Endothelial cell of umbilical vein (primary cell): ENCODE data around the gene ELOVL6. TPM values are rescaled to one million over a fixed set of nuclear protein-coding genes. Genes with fewer than 3 reads are reported as not detected.

Experiments
- BruUV-seq: library from RNA; stranded (reverse); fragments of 400-500 nt; replicated peaks from 2 replicates; lab custom pipeline; 2021; lab: Mats Ljungman, UMichigan
- CTCF ChIA-PET: fragments of 300-600, 350-600 bp; sonication (Branson Sonifier 250); formaldehyde crosslinking; loops from one replicate; lab custom pipeline; 2021; ENCODE audit warnings: antibody characterized with exemption, inconsistent platforms; lab: Charles Lee
- POLR2A ChIA-PET: fragments of 300-600, 350-600 bp; sonication (Branson Sonifier 250); formaldehyde crosslinking; loops from one replicate; lab custom pipeline; 2021; ENCODE audit warnings: antibody characterized with exemption, inconsistent platforms; lab: Charles Lee
- DNase-seq: peaks from one replicate; pipeline ENCODE4 v3.0.0-alpha.2; 2011; ENCODE audit warnings: low read depth, low spot score
- FAIRE-seq: peaks from 2 replicates; lab custom pipeline; 2011; peaks lifted over from hg19 to GRCh38; lab: Jason Lieb, UNC
- H2AFZ ChIP-seq: 2 replicates; pipeline ENCODE4 v1.6.0; 2012; ENCODE audit warnings: low read depth, low read length, control low read depth, inconsistent platforms
- H3K27ac ChIP-seq: 2 replicates; pipeline ENCODE4 v1.5.1; 2011; ENCODE audit warnings: low read depth, mild to moderate bottlenecking, control low read depth, low read length, moderate library complexity; ENCODE audit not compliant: insufficient read depth
- H3K27me3 ChIP-seq, 2 experiments: 2 replicates each; pipeline versions ENCODE4 v1.6.0 to v1.6.1; 2011; ENCODE audit warnings: low read length in 2 of 2, mixed read lengths in 1 of 2; ENCODE audit not compliant: control insufficient read depth in 2 of 2, insufficient read depth in 2 of 2
- H3K36me3 ChIP-seq, 2 experiments: 2 replicates in 1 of 2; 3 replicates in 1 of 2; pipeline ENCODE4 v1.5.1; 2011; ENCODE audit warnings: low read length in 2 of 2, mild to moderate bottlenecking in 1 of 2, moderate library complexity in 1 of 2; ENCODE audit not compliant: control insufficient read depth in 2 of 2, insufficient read depth in 2 of 2; ENCODE audit errors: extremely low read depth in 1 of 2
- H3K4me1 ChIP-seq: 3 replicates; pipeline ENCODE4 v1.5.1; 2011; ENCODE audit warnings: mild to moderate bottlenecking, low read length; ENCODE audit not compliant: control insufficient read depth, insufficient read depth; ENCODE audit errors: extremely low read depth
- H3K4me2 ChIP-seq: 2 replicates; pipeline ENCODE4 v1.6.1; 2011; ENCODE audit warnings: low read length, control low read depth, mixed read lengths; ENCODE audit not compliant: insufficient read depth
- H3K4me3 ChIP-seq, 3 experiments: fragments of 200-600 bp in 1 of 3; sonication (generic), shearing (Covaris generic) in 1 of 3; replicated peaks in 1 of 3; 2 replicates each; pipeline ENCODE4 v1.5.1; 2011 to 2016; ENCODE audit warnings: control low read depth in 3 of 3, low read length in 3 of 3, mild to moderate bottlenecking in 2 of 3, inconsistent platforms in 1 of 3, low read depth in 1 of 3, moderate library complexity in 1 of 3; ENCODE audit not compliant: insufficient read depth in 1 of 3
- H3K79me2 ChIP-seq: 2 replicates; pipeline ENCODE4 v1.6.0; 2012; ENCODE audit warnings: low read length, inconsistent platforms; ENCODE audit not compliant: control insufficient read depth, insufficient read depth
- H3K9ac ChIP-seq: replicated peaks from 2 replicates; pipeline ENCODE3; 2011; ENCODE audit warnings: low read length, control low read depth; ENCODE audit not compliant: insufficient read depth; ENCODE audit errors: extremely low read depth
- H3K9me1 ChIP-seq: replicated peaks from 3 replicates; pipeline ENCODE4 v1.6.0; 2011; ENCODE audit warnings: mild to moderate bottlenecking, low read length; ENCODE audit not compliant: control insufficient read depth, insufficient read depth; ENCODE audit errors: extremely low read depth
- H3K9me3 ChIP-seq: replicated peaks from 2 replicates; pipeline ENCODE4 v1.5.1; 2012; ENCODE audit warnings: low read length, inconsistent platforms; ENCODE audit not compliant: control insufficient read depth, insufficient read depth
- H4K20me1 ChIP-seq: replicated peaks from 2 replicates; pipeline ENCODE3; 2011; ENCODE audit warnings: mild to moderate bottlenecking, low read length; ENCODE audit not compliant: control insufficient read depth, insufficient read depth; ENCODE audit errors: extremely low read depth
- CTCF ChIP-seq, 2 donors: IDR thresholded peaks; 1 replicate in 1 of 2; 2 replicates in 1 of 2; pipeline ENCODE4 v1.5.1; 2011; ENCODE audit warnings: low read length in 2 of 2, mild to moderate bottlenecking in 2 of 2, moderate library complexity in 2 of 2, control low read depth in 1 of 2, inconsistent platforms in 1 of 2, low read depth in 1 of 2; ENCODE audit not compliant: insufficient read depth in 1 of 2; ENCODE audit errors: extremely low read depth in 1 of 2
- EZH2 ChIP-seq: IDR thresholded peaks from 2 replicates; pipeline ENCODE4 v1.6.1; 2012; ENCODE audit warnings: borderline replicate concordance, low read depth, mild to moderate bottlenecking, moderate library complexity, low read length, inconsistent platforms; ENCODE audit not compliant: severe bottlenecking
- FOS ChIP-seq: IDR thresholded peaks from 2 replicates; pipeline ENCODE4 v1.6.1; 2011; ENCODE audit warnings: mild to moderate bottlenecking, low read length, moderate library complexity, borderline replicate concordance; ENCODE audit not compliant: insufficient read depth
- GATA2 ChIP-seq: IDR thresholded peaks from 2 replicates; pipeline ENCODE4 v1.7.0; 2011; ENCODE audit warnings: low read depth, mild to moderate bottlenecking, moderate library complexity, mixed read lengths, low read length; ENCODE audit not compliant: insufficient read length, insufficient read depth
- JUN ChIP-seq: IDR thresholded peaks from 2 replicates; pipeline ENCODE4 v1.6.1; 2011; ENCODE audit warnings: borderline replicate concordance, low read depth; ENCODE audit not compliant: insufficient read length, insufficient read depth
- MAX ChIP-seq: IDR thresholded peaks from 2 replicates; pipeline ENCODE4 v1.6.1; 2011; ENCODE audit not compliant: insufficient read depth, insufficient read length
- MYC ChIP-seq: IDR thresholded peaks from one replicate; pipeline ENCODE4 v1.6.1; 2011; ENCODE audit warnings: mild to moderate bottlenecking, low read depth, low read length
- POLR2A ChIP-seq: IDR thresholded peaks from 2 replicates; pipeline ENCODE4 v1.6.1; 2012; ENCODE audit warnings: low read depth, mild to moderate bottlenecking, control low read depth, low read length
- POLR2AphosphoS5 ChIP-seq: IDR thresholded peaks from 2 replicates; pipeline ENCODE4 v1.6.1; 2012; ENCODE audit warnings: low read depth, mild to moderate bottlenecking, control low read depth, low read length, moderate library complexity; ENCODE audit not compliant: insufficient read depth
- dilution Hi-C: fragments of 300-500 bp; cut with MboI; formaldehyde crosslinking; loops from one replicate; pipeline ENCODE4 v1.15.0; 2019; ENCODE audit warnings: low sequenced_read_pairs; ENCODE audit not compliant: extremely low pct_ligation_motif_present
- intact Hi-C: fragments of 100-400 bp; cut with micrococcal nuclease; formaldehyde crosslinking; loops from one replicate; pipeline ENCODE4 v1.10.0; 2022
- polyA plus RNA-seq, 4 experiments: library from polyadenylated mRNA; depleted of rRNA in 3 of 4; stranded (reverse) in 3 of 4; unstranded in 1 of 4; fragments of >200 nt; gene quantifications; 2 replicates each; pipeline versions ENCODE4 v1.2.1 to v1.2.3, GENCODE V29; 2011 to 2012; ENCODE audit warnings: missing spikeins in 1 of 4
- total RNA-seq: library from RNA; stranded (reverse); gene quantifications from 2 replicates; pipeline ENCODE4 v1.2.3, GENCODE V29; 2021

ELOVL6 gene
- total and polyA plus RNA-seq, 2 donors (not counting 3 experiments of a cell fraction or from before 2014, with no cell fraction given), result 6.4 to 26.1 TPM

GRCh38 chr4:110088670-110089069 lies 109.7 kb downstream of the ELOVL6 start:
- TF ChIP-seq FOS (no peak), MYC (no peak), GATA2 (no peak), CTCF (IDR thresholded peaks at IDR 0.05; ENCODE audit: extremely low read depth in 1 of 2, insufficient read depth in 1 of 2, low read depth in 1 of 2, low read length in 2 of 2) (no peak), POLR2A (no peak), MAX (no peak), JUN (no peak), EZH2 (no peak), POLR2AphosphoS5 (no peak)
- peaks cover 35% of the 10 kb centered on the region for H3K4me1 ChIP-seq
- no peak for DNase-seq
- H3K9me3 ChIP-seq, result no peaks in the 10 kb centered on the region
- H3K36me3 ChIP-seq, result no peaks in the 10 kb centered on the region
- H3K4me3 ChIP-seq, result no peak overlapping the region
- H3K4me2 ChIP-seq, result no peak overlapping the region
- H3K27ac ChIP-seq, result no peak overlapping the region
- H3K27me3 ChIP-seq, result no peaks in the 10 kb centered on the region
- H3K9me1 ChIP-seq, result no peaks in the 10 kb centered on the region
- BruUV-seq, result no TSS peak
- no peaks in the 10 kb centered on the region for H3K79me2 ChIP-seq
- no peak overlapping the region for H2AFZ ChIP-seq
- no peak for FAIRE-seq
- H4K20me1 ChIP-seq, result no peaks in the 10 kb centered on the region
- ChIA-PET POLR2A (no interaction called here), CTCF (interaction anchor here (0.8 to 1.2 kb wide), 2 partner anchors 9 to 108 kb away, joined by 3 read pairs; no protein-coding TSS in a partner anchor)
- no peak overlapping the region for H3K9ac ChIP-seq
- intact Hi-C loops, result loop anchor here (5.0 to 10.0 kb wide), 2 partner anchors 444 to 524 kb away; partner anchors contain the start of gene MCUB
- dilution Hi-C loops, result no loop called here
